Activated CD4-positive, alpha-beta T cell treated with anti-CD3 and anti-CD28 coated beads, Interleukin-2, amount 50 U/mL, for 4 hours (primary cell): ENCODE measurements around the gene HRH3.

Experiments
- DNase-seq, 2 experiments: peaks; one replicate each; pipeline ENCODE4 v3.0.0-alpha.2; 2020

HRH3 gene

GRCh38 chr20:62197311-62197710 is 22.8 kb downstream of the HRH3 start:
- no peak for DNase-seq

- DNase-seq = no peak
Measured at GRCh38 chr20:62196286-62196685, 23.8 kb downstream of the HRH3 start.

GRCh38 chr20:62195736-62196135 is 24.3 kb downstream of the HRH3 start:
- no peak for DNase-seq

- no peak for DNase-seq
Measured at GRCh38 chr20:62195075-62195405, 25.0 kb downstream of the HRH3 start.

- no peak for DNase-seq
Measured at GRCh38 chr20:62193079-62194025, 26.7 kb downstream of the HRH3 start.

- no peak for DNase-seq
Measured at GRCh38 chr20:62192635-62193034, 27.4 kb downstream of the HRH3 start.

GRCh38 chr20:62191781-62192559 is 28.1 kb downstream of the HRH3 start:
- DNase-seq = no peak

GRCh38 chr20:62190639-62191411 is 29.3 kb downstream of the HRH3 start:
- no peak for DNase-seq

GRCh38 chr20:62186887-62187866 is 32.9 kb downstream of the HRH3 start:
- DNase-seq = no peak

- DNase-seq = no peak
Measured at GRCh38 chr20:62186096-62186426, 34.0 kb downstream of the HRH3 start.

GRCh38 chr20:62183426-62184142 is 36.5 kb downstream of the HRH3 start:
- no peak for DNase-seq

GRCh38 chr20:62182469-62183425 is 37.3 kb downstream of the HRH3 start, which contains the start of gene MTG2:
Gene MTG2 (plus strand): TSS chr20:62183028. CDS start chr20:62193421, 10,393 bp downstream.
- peak; percentile 90 to 93 for DNase-seq

- DNase-seq = no peak
Measured at GRCh38 chr20:62181808-62182207, 38.3 kb downstream of the HRH3 start.

GRCh38 chr20:62179162-62179504 is 40.9 kb downstream of the HRH3 start:
- DNase-seq = no peak

- DNase-seq = no peak
Measured at GRCh38 chr20:62178316-62179161, 41.5 kb downstream of the HRH3 start.

- no peak for DNase-seq
Measured at GRCh38 chr20:62177307-62177706, 42.8 kb downstream of the HRH3 start.

GRCh38 chr20:62176866-62177265 is 43.2 kb downstream of the HRH3 start:
- no peak for DNase-seq

GRCh38 chr20:62175711-62176110 is 44.4 kb downstream of the HRH3 start:
- no peak for DNase-seq
